HG02588 (cell line): Measurements from ENCODE around the gene ERI3.

Source experiments
- ATAC-seq: cut with Tn5 transposase; IDR thresholded peaks from one replicate; pipeline ENCODE4 v1.9.1; 2021; ENCODE audit warnings: mild to moderate bottlenecking, moderate library complexity; ENCODE audit not compliant: unreplicated experiment

The ERI3 gene

DNA sequence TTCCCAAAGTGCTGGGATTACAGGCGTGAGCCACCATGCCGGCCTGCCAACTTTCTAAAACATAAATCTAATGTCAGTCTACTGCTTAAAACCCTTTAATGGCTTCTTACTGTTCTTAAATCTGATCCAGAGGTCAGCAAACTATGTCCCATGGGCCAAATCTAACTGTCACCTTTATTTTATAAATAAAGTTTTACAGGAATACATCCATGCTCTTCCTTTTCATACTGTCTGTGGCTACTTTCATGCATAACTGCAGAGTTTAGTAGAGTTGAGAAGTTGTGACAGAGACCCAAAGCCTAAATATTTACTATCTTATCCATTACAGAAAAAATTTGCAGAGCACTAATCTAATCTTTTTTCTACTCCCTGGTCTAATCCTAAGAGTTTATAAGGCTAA is 3.8 kb downstream of the ERI3 start:
- no peak for ATAC-seq

DNA sequence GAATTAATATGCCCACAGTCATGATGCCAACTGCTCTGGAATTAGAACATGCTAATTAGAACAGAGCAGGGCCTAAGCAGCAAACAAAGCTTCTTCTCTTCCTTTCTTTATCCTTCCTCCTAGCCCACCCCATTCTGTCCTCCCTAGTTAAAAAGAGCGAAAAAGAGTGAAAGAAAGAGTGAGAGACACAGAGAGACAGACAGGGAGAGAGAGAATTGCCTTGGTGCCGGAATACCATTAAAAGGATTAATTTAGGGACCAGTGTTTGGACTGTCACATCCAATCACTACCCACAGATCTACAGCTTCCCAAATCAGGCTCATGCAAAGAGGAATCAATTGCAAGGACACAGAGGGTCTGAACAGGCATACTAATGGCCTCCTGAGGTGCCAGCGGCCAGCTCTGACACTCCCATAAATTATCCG is 7.0 kb downstream of the ERI3 start:
- no peak for ATAC-seq

DNA sequence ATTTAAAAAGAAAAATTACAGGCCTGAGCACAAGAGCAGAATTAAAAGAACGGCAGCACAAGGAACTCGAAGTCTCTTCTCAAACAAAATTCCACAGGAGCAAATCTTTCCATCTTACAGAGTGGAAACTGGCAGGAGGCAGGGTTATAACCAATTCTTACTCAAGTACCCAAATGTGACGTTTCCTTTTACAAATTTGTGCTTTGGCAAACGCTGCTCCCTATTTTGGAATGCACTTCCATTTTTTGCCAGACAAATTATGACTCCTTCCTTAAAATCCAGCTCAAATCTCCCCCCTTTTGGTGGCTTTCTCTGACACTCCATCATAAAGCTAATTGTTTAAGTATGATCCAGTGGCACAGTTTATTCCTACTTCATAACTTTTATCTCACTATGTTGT is 7.8 kb downstream of the ERI3 start:
- no peak for ATAC-seq

DNA sequence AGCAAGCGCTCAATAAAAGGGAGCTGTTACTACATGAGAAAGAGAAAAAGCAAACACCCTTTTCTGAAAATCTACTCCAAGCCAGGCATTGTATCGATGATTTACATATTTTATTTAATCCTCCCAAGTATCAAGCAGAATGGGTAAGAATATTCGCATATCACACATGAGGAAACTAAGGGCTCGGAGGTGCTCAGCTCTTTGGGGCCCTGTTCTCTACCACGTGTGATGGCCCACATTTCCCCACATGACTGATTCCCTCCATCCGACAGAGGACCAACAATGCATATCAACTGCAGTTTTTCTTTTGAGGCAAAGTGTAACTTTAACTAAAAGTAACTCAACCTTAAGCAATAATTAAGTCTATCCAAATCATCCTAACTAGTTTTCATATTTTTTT is 8.2 kb downstream of the ERI3 start:
- no peak for ATAC-seq

DNA sequence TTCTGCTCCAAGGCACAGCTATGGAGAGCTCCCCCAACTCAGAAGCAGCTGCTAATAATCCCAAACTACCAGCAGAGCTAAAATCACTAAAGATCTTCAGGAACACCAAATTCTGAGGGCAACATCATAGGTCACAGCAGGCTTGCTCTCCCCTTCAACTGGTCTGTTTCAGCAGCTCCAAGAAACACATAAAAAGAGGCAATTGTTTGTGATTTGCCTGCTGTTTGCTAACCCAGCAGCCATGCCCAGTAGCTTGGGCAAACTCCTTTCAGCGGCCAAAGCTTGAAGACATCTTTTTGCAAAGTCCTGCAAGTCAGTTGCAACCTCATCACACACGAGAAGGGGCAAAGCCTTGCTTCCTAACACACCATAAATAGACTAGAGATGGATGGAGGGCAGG is 8.9 kb downstream of the ERI3 start:
- ATAC-seq: no peak

DNA sequence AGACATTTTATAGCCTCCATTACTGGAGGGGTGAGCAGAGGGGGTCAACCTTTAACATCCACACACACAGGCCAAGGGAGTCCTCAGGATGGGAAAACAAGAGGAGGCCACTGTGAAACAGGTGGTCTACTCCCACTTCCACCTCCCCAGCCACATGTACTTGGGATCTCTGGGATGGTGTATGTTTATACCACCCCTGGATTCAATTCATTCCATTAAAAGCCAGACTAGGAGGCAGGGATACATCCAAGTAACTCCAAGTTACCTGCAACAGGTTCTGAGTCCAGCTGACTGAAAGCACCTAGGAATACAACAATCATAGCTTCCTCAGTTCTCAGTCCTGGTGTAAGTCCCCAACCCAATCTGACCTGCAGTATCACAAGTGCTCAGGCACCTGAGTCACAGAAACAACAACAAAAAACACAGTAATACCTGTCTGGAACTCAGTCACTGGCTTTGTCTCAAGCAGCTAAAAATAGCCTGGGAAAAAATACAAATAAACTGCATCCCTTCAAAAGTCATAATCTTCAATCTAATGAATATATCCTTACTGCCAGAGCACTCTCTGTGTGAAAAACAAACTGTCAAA is 9.8 kb downstream of the ERI3 start:
- no peak for ATAC-seq

DNA sequence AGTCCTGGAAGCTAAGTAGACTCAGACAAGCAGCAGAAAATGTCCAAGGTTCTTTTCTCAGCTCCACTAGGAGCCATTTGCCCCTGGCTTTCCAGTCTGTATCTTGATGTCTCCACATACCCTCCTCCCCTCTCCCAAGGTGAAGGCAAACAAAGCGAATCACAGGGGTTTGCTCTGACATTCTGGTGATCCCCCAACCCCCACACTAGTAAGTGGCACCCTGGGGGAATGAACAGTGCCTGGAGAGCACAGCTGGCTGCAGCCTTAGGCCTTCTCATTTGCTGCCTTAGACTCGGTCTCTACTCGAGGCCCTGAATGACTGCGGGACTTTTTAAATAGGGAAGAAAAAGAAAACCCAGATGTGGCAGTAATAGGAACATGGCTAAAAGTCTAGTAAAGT is 15.3 kb downstream of the ERI3 start:
- ATAC-seq: no peak

DNA sequence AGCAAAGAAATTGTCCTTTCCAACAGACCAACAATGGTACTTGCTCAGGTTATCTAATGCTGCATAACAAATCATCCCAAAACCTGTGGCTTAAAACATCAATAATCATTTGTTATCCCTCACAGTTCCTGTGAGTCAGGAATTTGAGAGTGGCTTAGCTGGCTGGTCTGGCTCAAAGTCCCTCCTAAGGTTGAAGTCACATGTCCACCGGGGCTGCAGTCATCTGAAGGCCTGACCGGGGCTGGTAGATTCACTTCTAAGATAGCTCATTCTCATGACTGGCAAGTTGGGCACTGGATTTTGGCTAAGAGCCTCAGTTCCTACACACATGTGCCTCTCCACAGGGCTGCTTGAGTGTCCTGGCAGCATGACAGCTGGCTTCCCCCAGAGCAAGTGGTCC is 16.9 kb downstream of the ERI3 start:
- ATAC-seq: no peak

DNA sequence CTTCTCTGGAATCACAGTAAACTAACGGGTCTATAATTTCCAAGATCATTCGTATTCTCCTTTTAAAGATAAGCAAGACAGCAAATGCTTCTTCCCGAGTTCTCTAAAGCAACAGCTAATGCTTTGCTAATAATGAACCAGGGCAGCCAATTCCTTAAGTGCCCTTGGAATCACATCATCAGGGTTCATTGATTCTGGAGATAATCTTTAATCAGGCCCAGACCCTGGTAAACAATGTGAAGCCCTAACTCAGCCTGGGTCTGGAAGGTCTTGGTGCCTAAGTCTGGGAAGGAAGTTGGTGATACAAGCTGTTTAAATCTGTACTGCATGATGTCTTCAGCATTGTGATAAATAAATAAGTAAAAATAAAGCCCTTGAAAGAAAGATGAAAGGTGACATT is 18.4 kb downstream of the ERI3 start:
- ATAC-seq: no peak

DNA sequence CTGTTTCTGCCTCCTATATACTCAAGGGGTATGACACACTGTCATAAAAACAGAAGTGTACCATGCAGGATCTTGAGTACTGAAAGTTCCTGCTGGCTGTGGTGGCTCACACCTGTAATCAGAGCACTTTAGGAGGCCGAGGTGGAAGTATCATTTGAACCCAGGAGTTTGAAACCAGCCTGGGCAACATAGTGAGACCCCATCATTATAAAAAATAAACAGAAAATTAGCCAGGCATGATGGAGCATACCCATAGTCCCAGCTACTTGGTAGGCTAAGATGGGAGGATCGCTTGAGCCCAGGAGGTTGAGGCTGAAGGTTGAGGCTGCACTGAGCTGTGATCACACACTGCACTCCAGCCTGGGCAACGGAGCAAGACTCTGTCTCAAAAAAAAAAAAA is 20.1 kb downstream of the ERI3 start:
- ATAC-seq: no peak

DNA sequence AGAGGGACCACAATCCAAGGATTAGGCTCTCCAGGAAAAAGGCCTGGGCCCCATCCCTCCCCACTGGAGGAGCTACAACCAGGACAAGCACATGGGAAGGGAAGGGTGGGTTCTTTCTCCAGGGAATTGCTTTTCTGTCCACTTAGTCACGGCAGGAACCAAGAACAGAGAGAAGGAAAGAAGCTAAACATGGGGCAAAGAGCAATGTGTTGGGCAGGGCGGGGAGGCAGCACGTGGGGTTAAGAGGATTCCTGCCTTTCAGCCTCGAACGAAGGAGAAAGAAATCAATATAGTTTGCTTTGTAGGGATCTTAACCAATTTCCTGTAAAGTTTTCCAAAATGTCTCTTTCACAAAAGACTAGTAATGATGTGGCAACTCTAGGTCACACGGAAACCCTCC is 21.7 kb downstream of the ERI3 start:
- ATAC-seq: no peak

DNA sequence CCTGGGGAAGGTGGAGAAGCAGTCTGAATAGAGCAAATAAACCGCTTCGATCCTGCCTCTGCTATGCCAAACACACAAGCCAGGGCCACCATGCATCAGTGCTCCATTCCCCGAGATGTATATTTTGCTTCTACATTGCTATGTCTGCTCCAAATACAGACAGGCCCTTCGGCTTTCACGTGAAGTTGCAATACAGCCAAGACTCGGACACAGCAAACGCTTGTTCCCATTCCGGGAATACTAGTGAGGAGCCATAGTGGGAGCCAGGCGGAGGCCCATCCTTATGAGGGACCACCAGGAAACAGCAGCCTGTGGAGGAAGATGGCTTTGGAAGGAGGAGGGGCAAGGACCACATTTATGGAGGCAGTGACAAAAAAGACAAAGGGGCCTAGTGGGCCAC is 22.6 kb downstream of the ERI3 start:
- no peak for ATAC-seq

DNA sequence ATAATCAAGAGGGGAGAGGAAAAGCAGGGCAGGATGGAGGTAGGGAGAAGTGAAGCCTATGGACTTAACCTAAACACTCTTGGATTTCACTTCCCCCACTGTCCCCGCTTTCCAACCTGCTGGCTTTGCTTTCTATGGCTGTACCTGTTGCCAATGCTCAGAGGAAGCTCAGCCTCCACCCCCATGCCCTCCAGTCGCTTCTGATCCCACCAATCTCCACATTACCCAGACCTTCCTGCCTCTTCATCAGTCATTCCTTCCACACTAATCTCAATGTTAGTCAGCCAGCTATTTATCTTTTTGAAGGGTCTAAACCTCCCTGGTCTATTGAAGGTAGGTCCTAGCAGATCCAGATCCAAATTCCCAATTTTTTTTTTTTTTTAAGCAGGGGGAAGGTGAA is 24.1 kb downstream of the ERI3 start:
- no peak for ATAC-seq

DNA sequence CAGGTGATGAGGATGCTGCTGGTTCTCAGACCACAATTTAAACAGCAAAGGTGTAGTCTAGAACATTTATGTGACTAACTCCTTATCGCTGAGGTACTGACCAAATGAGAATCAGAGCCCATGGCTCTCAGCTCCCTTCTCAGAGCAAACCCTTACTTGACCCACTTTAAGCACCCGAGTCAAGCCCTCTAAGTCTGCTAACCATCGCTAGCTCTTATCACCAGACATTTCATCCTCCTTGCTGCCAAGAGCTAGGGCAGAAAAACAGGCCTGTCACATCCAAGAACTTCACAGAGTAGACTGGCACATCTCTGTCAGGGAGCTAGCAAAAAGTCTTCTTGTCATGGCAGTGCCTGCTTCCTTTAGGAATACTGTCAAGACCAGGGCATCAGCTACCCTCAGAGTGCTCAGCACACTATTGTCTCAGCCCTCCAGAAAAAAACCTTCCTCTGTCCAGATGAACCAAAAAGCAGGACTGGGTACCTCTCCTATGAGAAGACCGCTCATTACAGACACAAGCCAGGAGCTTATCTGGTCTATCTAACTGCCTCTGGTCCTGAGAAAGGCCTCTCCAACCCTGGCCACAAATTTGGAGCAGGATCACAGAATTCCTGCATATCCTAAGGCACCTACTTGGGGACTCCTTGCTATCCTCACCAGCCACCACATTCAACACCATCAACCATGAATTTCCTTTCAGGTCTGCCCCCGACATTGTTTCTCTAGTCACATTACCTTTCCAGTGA is 26.2 kb downstream of the ERI3 start:
- ATAC-seq: no peak

DNA sequence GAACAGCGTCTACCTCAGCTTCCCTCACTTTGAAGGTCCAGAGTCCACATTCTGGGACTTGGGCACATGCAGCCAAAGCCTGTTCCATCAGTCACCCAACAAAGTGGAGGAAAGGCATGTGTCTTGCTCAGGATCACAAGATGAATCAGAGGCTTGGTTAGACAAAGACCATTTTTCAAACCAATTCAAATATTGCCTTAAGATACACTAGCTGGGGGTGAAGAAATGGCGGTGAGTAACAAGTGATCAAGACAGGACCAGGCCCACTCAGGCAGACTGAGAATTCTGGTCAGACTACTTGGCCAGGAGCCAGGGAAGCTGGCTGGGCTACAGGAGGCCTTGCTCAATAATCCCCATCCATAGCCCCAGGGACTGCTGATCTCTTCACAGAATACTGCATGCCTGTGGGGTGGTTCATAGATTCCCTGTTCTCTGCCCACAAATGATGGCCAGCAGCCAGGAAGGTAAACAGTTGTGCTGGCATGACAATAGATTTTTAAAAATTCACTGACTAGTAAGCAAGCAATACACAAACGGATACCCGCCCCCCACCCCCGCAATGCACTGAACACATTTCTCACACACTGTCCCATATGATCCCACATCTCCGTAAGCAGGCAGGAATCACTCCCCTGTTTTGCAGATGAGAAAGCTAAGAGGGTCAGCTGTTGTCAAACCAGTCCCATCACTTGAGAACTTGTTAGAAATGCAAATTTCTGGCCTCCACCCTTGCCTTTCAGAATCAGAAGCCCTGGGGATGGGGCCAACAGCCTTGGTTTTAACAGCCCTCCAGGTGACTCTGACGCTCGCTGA is 27.2 kb downstream of the ERI3 start:
- no peak for ATAC-seq

DNA sequence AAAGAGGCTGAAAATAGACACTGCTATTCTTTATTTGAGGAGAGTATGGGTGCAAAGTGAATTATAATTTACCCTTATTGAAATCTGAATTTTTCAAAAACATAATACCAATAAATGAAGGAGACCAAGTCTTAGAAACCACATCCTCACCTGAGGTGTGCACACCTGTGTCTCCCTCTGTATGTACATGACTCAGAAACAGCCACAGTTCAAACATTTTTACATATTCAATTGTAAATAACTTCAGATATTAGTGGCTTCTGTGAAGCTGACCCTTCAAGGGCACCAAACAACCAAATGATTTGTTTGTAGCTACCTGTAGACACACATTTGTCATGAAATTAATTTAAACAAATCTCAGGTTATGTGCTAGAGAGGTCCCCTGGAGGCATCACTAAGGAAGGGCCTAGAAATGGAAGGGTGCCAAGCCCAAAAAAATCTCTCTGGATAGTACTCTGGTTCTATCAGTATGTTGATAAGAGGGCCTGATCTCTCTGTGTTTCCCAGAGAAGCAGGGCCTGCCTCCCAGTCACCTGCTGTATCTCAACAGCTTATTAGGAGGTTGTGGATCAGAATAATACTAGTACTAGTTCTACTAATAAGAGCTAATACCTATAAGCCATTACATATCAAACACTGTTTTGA is 28.1 kb downstream of the ERI3 start:
- no peak for ATAC-seq

DNA sequence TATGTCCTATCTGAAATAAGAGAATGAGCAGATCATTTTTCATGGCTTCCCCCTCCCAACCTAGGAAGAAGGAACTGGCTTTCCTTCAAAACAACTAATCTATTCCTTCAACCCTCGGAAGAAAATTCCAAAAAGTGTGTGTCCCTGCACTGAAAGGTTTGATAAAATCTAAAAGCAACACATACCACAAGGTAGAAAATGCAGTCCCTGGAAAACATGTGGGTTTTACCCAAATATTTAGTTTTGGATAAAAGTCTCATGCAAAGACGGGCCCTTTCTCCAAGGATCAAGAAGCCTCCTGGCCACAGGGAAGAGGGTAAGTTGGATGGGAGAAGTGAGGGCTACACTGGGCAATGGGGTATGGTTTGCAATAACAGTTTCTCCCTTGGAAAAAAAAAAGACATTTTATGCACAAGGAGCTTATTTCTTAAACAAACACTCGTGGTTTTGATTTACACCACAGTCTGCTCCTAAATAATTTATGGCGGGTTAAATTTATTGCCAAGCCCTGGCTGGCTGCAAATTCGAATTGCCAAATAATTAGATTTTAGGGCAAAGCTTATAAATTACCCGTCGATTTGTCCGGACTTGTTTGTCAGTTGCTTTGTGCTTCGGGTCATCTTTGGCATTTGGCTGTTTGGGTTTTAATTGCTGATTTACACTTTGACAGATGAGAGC is 28.9 kb downstream of the ERI3 start:
- no peak for ATAC-seq

DNA sequence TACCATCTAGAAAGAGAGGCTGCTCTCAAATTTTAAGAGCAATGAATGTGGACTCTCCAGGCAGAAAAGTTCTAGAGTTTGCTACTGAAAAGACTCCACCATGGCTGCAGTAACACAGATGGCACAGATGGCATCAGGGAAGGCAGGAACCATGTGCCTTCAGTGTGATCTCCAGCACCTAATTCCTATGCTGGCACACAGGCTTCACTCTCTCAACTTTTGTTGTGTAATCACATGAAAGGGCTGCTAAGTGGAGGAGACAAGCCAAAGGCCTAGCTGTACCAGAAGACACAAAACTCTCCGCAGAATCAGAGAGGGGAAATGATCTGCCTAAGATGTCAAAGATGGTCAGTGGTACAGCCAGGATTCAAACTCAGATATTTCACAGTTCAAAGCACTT is 31.1 kb downstream of the ERI3 start:
- no peak for ATAC-seq

DNA sequence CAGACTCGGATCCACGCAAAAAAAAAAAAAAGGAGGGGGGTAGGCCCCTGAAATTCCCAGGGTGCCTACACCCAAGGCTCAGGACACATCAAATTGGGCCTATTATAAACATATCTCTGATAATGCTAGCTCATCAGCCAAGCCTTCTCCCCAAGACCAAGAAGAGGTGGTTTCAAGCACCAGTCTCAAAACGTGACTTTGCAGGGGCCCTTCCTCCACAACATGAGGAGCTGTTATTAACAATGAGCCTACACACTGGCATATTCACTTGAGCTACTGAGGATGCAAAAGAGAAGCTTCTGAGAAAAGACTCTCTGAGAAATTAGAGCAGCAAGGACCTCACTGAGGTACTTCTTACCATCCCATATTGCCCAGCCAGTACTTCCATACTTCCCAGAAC is 32.7 kb downstream of the ERI3 start:
- no peak for ATAC-seq

DNA sequence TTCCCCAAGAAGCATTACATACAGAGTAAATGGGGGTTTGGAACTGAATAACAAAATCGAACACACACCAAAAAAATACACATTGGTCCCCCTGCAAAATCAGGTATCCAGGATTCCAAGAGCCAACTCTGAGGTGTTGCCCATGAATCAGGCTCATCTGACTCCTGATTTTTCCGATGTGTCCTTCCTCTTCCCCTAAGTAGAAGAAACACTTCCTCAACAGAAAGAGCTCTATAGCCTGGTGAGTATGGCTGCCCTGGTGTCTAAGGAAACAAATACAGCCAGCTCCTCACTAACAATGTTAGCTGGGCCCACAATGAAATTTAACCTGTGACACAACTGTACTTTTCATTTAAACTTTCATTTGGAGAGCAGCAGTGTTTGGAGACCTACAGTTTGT is 33.6 kb downstream of the ERI3 start:
- ATAC-seq: no peak
